H1 (cell line): ENCODE results near the gene SLMAP. TPM values are rescaled to one million over a fixed set of nuclear protein-coding genes. Genes with fewer than 3 reads are reported as not detected.

ENCODE experiments used
- CTCF ChIA-PET: fragments of 300-600 bp; sonication (Branson Sonifier 250); formaldehyde crosslinking; loops from one replicate; lab custom pipeline; 2021; ENCODE audit not compliant: partially characterized antibody; lab: Charles Lee
- POLR2A ChIA-PET: fragments of 300-600 bp; sonication (Branson Sonifier 250); formaldehyde crosslinking; loops from one replicate; lab custom pipeline; 2021; ENCODE audit warnings: inconsistent platforms; ENCODE audit not compliant: partially characterized antibody; lab: Charles Lee
- DNase-seq, 2 experiments: peaks; one replicate each; pipeline versions ENCODE4 v3.0.0 to v3.0.0-alpha.2; 2010 to 2022; ENCODE audit warnings: low spot score in 2 of 2, low read depth in 1 of 2, mixed read lengths in 1 of 2
- FAIRE-seq: peaks from 2 replicates; lab custom pipeline; 2011; peaks lifted over from hg19 to GRCh38; lab: Jason Lieb, UNC
- H2AFZ ChIP-seq: 2 replicates; pipeline ENCODE4 v1.8.1; 2012; ENCODE audit warnings: low read length, inconsistent platforms
- H2AK5ac ChIP-seq: 2 replicates; pipeline ENCODE4 v1.6.1; 2013; ENCODE audit warnings: low read depth, low read length
- H2BK120ac ChIP-seq: replicated peaks from 2 replicates; pipeline ENCODE3; 2013; ENCODE audit warnings: low read depth, low read length, inconsistent platforms
- H2BK12ac ChIP-seq: 2 replicates; pipeline ENCODE4 v1.6.1; 2013; ENCODE audit warnings: low read depth, low read length
- H2BK15ac ChIP-seq: 2 replicates; pipeline ENCODE4 v1.6.1; 2013; ENCODE audit warnings: low read length
- H2BK20ac ChIP-seq: 2 replicates; pipeline ENCODE4 v1.6.1; 2013; ENCODE audit warnings: low read length
- H2BK5ac ChIP-seq: 2 replicates; pipeline ENCODE4 v1.6.1; 2013; ENCODE audit warnings: low read depth, low read length
- H3K14ac ChIP-seq: 2 replicates; pipeline ENCODE4 v1.6.1; 2013; ENCODE audit warnings: inconsistent platforms; ENCODE audit not compliant: insufficient read length
- H3K18ac ChIP-seq: 2 replicates; pipeline ENCODE4 v1.6.1; 2013; ENCODE audit warnings: low read length; ENCODE audit errors: extremely low read depth
- H3K23ac ChIP-seq: 2 replicates; pipeline ENCODE4 v1.6.1; 2013; ENCODE audit warnings: inconsistent platforms; ENCODE audit not compliant: insufficient read length
- H3K23me2 ChIP-seq: 2 replicates; pipeline ENCODE4 v1.6.1; 2013; ENCODE audit warnings: low read depth, low read length
- H3K27ac ChIP-seq: 2 replicates; pipeline ENCODE4 v1.6.1; 2011; ENCODE audit warnings: low read depth, low read length, inconsistent platforms
- H3K27me3 ChIP-seq, 4 experiments: replicated peaks in 1 of 4; 1 replicate in 1 of 4; 2 replicates in 3 of 4; pipeline versions ENCODE4 v1.6.1 to v1.8.1; 2011 to 2013; ENCODE audit warnings: low read length in 3 of 4, mild to moderate bottlenecking in 3 of 4, inconsistent platforms in 2 of 4, mixed read lengths in 2 of 4, moderate library complexity in 1 of 4; ENCODE audit not compliant: control insufficient read depth in 3 of 4, insufficient read depth in 3 of 4; ENCODE audit errors: extremely low read depth in 1 of 4
- H3K36me3 ChIP-seq, 4 experiments: 2 replicates each; pipeline versions ENCODE4 v1.6.1 to v1.8.1; 2011 to 2013; ENCODE audit warnings: mild to moderate bottlenecking in 4 of 4, low read length in 3 of 4, moderate library complexity in 2 of 4, control low read depth in 1 of 4, inconsistent platforms in 1 of 4; ENCODE audit not compliant: insufficient read depth in 4 of 4, control insufficient read depth in 2 of 4
- H3K4ac ChIP-seq: replicated peaks from 2 replicates; pipeline ENCODE3; 2013; ENCODE audit warnings: low read length, low read depth, mixed read lengths, inconsistent platforms; ENCODE audit not compliant: insufficient read length
- H3K4me1 ChIP-seq, 4 experiments: replicated peaks in 1 of 4; 1 replicate in 1 of 4; 2 replicates in 3 of 4; pipeline versions ENCODE4 v1.6.1 to v1.8.1; 2011 to 2013; ENCODE audit warnings: low read length in 3 of 4, inconsistent platforms in 2 of 4, mixed read lengths in 1 of 4; ENCODE audit not compliant: insufficient read depth in 4 of 4, control insufficient read depth in 3 of 4
- H3K4me2 ChIP-seq, 2 experiments: 2 replicates each; pipeline versions ENCODE4 v1.6.1 to v1.8.1; 2011 to 2013; ENCODE audit warnings: low read depth in 2 of 2, low read length in 2 of 2, control low read depth in 1 of 2, inconsistent platforms in 1 of 2, mild to moderate bottlenecking in 1 of 2; ENCODE audit not compliant: insufficient read depth in 1 of 2
- H3K4me3 ChIP-seq, 4 experiments: fragments of 200-600, 300-600 bp in 1 of 4; sonication (generic), shearing (Covaris generic), sonication (Bioruptor Twin) in 1 of 4; 2 replicates each; pipeline versions ENCODE4 v1.5.1 to v1.8.1; 2011 to 2016; ENCODE audit warnings: low read length in 4 of 4, low read depth in 3 of 4, control low read depth in 2 of 4, inconsistent platforms in 2 of 4, mild to moderate bottlenecking in 2 of 4, mixed read lengths in 1 of 4, moderate library complexity in 1 of 4; ENCODE audit not compliant: insufficient read depth in 2 of 4; ENCODE audit errors: extremely low read depth in 1 of 4
- H3K56ac ChIP-seq: replicated peaks from 2 replicates; pipeline ENCODE3; 2013; ENCODE audit warnings: low read depth, mild to moderate bottlenecking, mixed read lengths, low read length, inconsistent platforms; ENCODE audit not compliant: insufficient read length
- H3K79me1 ChIP-seq: 2 replicates; pipeline ENCODE4 v1.6.1; 2013; ENCODE audit warnings: low read depth, low read length, control low read depth
- H3K79me2 ChIP-seq, 2 experiments: 2 replicates each; pipeline versions ENCODE4 v1.6.1 to v1.8.1; 2012 to 2013; ENCODE audit warnings: low read length in 2 of 2, mild to moderate bottlenecking in 2 of 2, inconsistent platforms in 1 of 2; ENCODE audit not compliant: insufficient read depth in 2 of 2, control insufficient read depth in 1 of 2
- H3K9ac ChIP-seq, 4 experiments: replicated peaks in 1 of 4; 1 replicate in 1 of 4; 2 replicates in 3 of 4; pipeline versions ENCODE4 v1.6.1 to v1.8.1; 2011 to 2013; ENCODE audit warnings: low read depth in 3 of 4, low read length in 3 of 4, control low read depth in 2 of 4, mild to moderate bottlenecking in 2 of 4, moderate library complexity in 2 of 4, inconsistent platforms in 1 of 4; ENCODE audit errors: extremely low read depth in 1 of 4
- H3K9me3 ChIP-seq, 2 experiments: 2 replicates each; pipeline versions ENCODE4 v1.6.1 to v1.8.1; 2012 to 2013; ENCODE audit warnings: mild to moderate bottlenecking in 2 of 2, moderate library complexity in 2 of 2, control low read depth in 1 of 2, inconsistent platforms in 1 of 2, low read depth in 1 of 2, low read length in 1 of 2, mixed read lengths in 1 of 2; ENCODE audit not compliant: insufficient read depth in 2 of 2
- H4K20me1 ChIP-seq, 2 experiments: replicated peaks in 1 of 2; 2 replicates each; pipeline versions ENCODE3 to v1.8.1; 2011 to 2013; ENCODE audit warnings: inconsistent platforms in 2 of 2, low read length in 2 of 2, mild to moderate bottlenecking in 1 of 2; ENCODE audit not compliant: insufficient read depth in 2 of 2, control insufficient read depth in 1 of 2
- H4K5ac ChIP-seq: 2 replicates; pipeline ENCODE4 v1.6.1; 2013; ENCODE audit warnings: low read length, low read depth, mixed read lengths, inconsistent platforms; ENCODE audit not compliant: insufficient read length
- H4K8ac ChIP-seq: 2 replicates; pipeline ENCODE4 v1.8.0; 2013; ENCODE audit warnings: mild to moderate bottlenecking, moderate library complexity, low read length, inconsistent platforms; ENCODE audit not compliant: insufficient read depth; ENCODE audit errors: extremely low read depth
- H4K91ac ChIP-seq: replicated peaks from 2 replicates; pipeline ENCODE3; 2013; ENCODE audit warnings: low read length, mixed read lengths, inconsistent platforms; ENCODE audit not compliant: insufficient read length
- ASH2L ChIP-seq: fragments of 200-600, 300-600 bp; sonication (generic); IDR thresholded peaks from one replicate; pipeline ENCODE4 v1.7.1; 2017; ENCODE audit warnings: low read length
- CREB1 ChIP-seq: IDR thresholded peaks from 2 replicates; pipeline ENCODE4 v1.6.1; 2012; ENCODE audit warnings: inconsistent platforms
- FOSL1 ChIP-seq: IDR thresholded peaks from 2 replicates; pipeline ENCODE4 v1.6.1; 2011; ENCODE audit warnings: mild to moderate bottlenecking, low read depth, low read length, moderate library complexity; ENCODE audit not compliant: insufficient read depth
- KDM4A ChIP-seq: IDR thresholded peaks from one replicate; pipeline ENCODE4 v1.7.1; 2012; ENCODE audit warnings: low read depth, mild to moderate bottlenecking, moderate library complexity, low read length, inconsistent platforms; ENCODE audit not compliant: severe bottlenecking
- PHF8 ChIP-seq: fragments of 200-600 bp; sonication (generic); conservative IDR thresholded peaks from 2 replicates; pipeline ENCODE4 v1.7.1; 2012; ENCODE audit warnings: low read depth, mild to moderate bottlenecking, inconsistent platforms, low read length, moderate library complexity
- RXRA ChIP-seq: IDR thresholded peaks from 2 replicates; pipeline ENCODE4 v1.6.1; 2011; ENCODE audit warnings: low read depth, mild to moderate bottlenecking, low read length, moderate library complexity; ENCODE audit not compliant: insufficient read depth
- SP1 ChIP-seq: IDR thresholded peaks from 2 replicates; pipeline ENCODE4 v1.6.1; 2011; ENCODE audit warnings: low read depth, low read length
- SRF ChIP-seq: IDR thresholded peaks from 2 replicates; pipeline ENCODE4 v1.6.1; 2011; ENCODE audit warnings: mild to moderate bottlenecking, low read depth, low read length, moderate library complexity
- TAF1 ChIP-seq: IDR thresholded peaks from 2 replicates; pipeline ENCODE4 v1.6.1; 2011; ENCODE audit warnings: mild to moderate bottlenecking, low read depth, low read length
- TAF7 ChIP-seq: optimal IDR thresholded peaks from 2 replicates; pipeline ENCODE3; 2011; ENCODE audit warnings: low read depth, mild to moderate bottlenecking, inconsistent platforms, low read length, moderate library complexity, borderline replicate concordance
- WGBS, 2 experiments: shearing (Covaris generic) in 1 of 2; methylation state at CpG; one replicate each; pipeline versions ENCODE4 v1.1.6 to v1.1.7; 2013 to 2015; ENCODE audit warnings: low lambda C conversion rate in 2 of 2, mixed read lengths in 2 of 2, inconsistent platforms in 1 of 2, low coverage in 1 of 2, missing lambda C conversion rate in 1 of 2; ENCODE audit not compliant: insufficient replicate concordance in 2 of 2, insufficient coverage in 1 of 2, insufficient read length in 1 of 2; ENCODE audit errors: extremely low coverage in 1 of 2, missing lambda C conversion rate in 1 of 2; 5-methylcytosine and 5-hydroxymethylcytosine counted together
- polyA plus RNA-seq, 7 experiments: library from polyadenylated mRNA; depleted of rRNA in 3 of 7; stranded (reverse) in 5 of 7; unstranded in 2 of 7; fragments of >200 nt in 5 of 7; fragments of 200-250 nt in 2 of 7; gene quantifications; 1 replicate in 5 of 7; 2 replicates in 1 of 7; 4 replicates in 1 of 7; pipeline versions ENCODE4 v1.2.1 to v1.2.3, GENCODE V29; 2011 to 2013; ENCODE audit warnings: missing spikeins in 2 of 7, mixed read lengths in 2 of 7
- total RNA-seq: library from RNA; stranded (reverse); fragmentation: NEBNext Ultra II Directional; extraction: Animal tissue kit (Norgen Biotek cat#: 25700); gene quantifications from 2 replicates; pipeline ENCODE4 v1.2.1, GENCODE V29; 2021
- TF ChIP-seq, protein P1 (sequence below): IDR thresholded peaks from 2 replicates; pipeline ENCODE4 v1.6.1; 2012; ENCODE audit warnings: inconsistent platforms

Gene SLMAP
- total and polyA plus RNA-seq, 2 of the 8 experiments (the other 6 are each of a cell fraction or from before 2014, with no cell fraction given), result 13.6 to 70.4 TPM

DNA sequence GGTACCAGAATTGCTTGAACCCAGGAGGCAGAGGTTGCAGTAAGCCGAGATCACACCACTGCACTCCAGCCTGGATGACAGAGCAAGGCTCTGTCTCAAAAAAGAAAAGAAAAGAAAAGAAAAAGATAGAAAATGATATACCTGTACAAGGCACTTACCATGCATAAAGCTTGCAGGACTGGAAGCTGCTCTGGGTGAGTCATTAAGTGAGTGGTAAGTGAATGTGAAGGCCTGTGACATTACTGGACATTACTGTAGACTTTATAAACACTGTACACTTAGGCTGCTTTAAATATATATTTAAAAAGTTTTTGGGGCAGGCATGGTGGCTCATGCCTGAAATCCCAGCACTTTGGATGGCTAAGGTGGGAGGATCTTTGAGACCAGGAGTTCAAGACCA is 99.2 kb downstream of the SLMAP start:
- WGBS, 2 experiments, result 100% methylated on average over 1 of the region's 1 CpG; no CpG with 5 or more reads in 1 of the 2 experiments
- no peak overlapping the region for H3K9ac ChIP-seq

More for the DNA sequence above, 99.2 kb downstream of the SLMAP start:
- no peak for FAIRE-seq
- Histone ChIP-seq H3K23me2 (no peaks in the 10 kb centered on the region), H2BK20ac (no peak overlapping the region), H4K91ac (no peak overlapping the region), H3K56ac (no peak overlapping the region), H3K36me3 (peaks cover 0 to 10% (median 0%) of the 10 kb centered on the region in 4 experiments; a peak in 3 of 8 replicates), H3K14ac (no peak overlapping the region), H3K4me2 (no peak overlapping the region), H3K79me2 (no peaks in the 10 kb centered on the region), H4K5ac (no peak overlapping the region), H3K18ac (no peak overlapping the region), H3K27me3 (no peaks in the 10 kb centered on the region), H3K79me1 (no peaks in the 10 kb centered on the region), H4K20me1 (no peaks in the 10 kb centered on the region), H3K4me3 (no peak overlapping the region), H3K4me1 (no peaks in the 10 kb centered on the region), H3K23ac (no peak overlapping the region), H4K8ac (no peak overlapping the region), H2BK5ac (no peak overlapping the region), H3K27ac (no peak overlapping the region), H2BK15ac (no peak overlapping the region), H3K9me3 (no peaks in the 10 kb centered on the region), H2BK120ac (no peak overlapping the region), H2AK5ac (no peak overlapping the region), H3K4ac (no peak overlapping the region), H2BK12ac (no peak overlapping the region), H2AFZ (no peak overlapping the region)
- no peak for TF ChIP-seq ASH2L
- no peak for TF ChIP-seq TAF1
- no peak for TF ChIP-seq RXRA
- TF ChIP-seq, protein P1, sequence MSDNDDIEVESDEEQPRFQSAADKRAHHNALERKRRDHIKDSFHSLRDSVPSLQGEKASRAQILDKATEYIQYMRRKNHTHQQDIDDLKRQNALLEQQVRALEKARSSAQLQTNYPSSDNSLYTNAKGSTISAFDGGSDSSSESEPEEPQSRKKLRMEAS, result no peak
- TF ChIP-seq TAF7, result no peak
- TF ChIP-seq FOSL1, result no peak
- TF ChIP-seq CREB1, result no peak
- no peak for TF ChIP-seq PHF8
- no peak for TF ChIP-seq KDM4A
- TF ChIP-seq SP1, result no peak
- TF ChIP-seq SRF, result no peak
- no peak for DNase-seq
- ChIA-PET POLR2A (no interaction called here), CTCF (interaction anchor here (0.9 to 2.8 kb wide), 8 partner anchors 16 to 458 kb away, joined by 3 to 11 read pairs (median 4); no protein-coding TSS in a partner anchor)
